ENCODE results near the gene MAGEA11. TPM values are rescaled to one million over a fixed set of nuclear protein-coding genes. Genes with fewer than 3 reads are reported as not detected.
"Not testable (repeated sequence)": the region's sequence is repeated elsewhere in the genome, so short reads cannot be mapped to it uniquely, and the experiment has no call there.

MAGEA11 gene
- total RNA-seq, 1 experiment from 2014 or later = not detected

- Histone ChIP-seq H3K9me3 (replicated peaks) (no peaks in the 10 kb centered on the region), H3K36me3 (no peaks in the 10 kb centered on the region), H3K27me3 (replicated peaks) (no peaks in the 10 kb centered on the region), H3K27ac (no peak overlapping the region), H3K4me3 (no peak overlapping the region), H3K4me1 (replicated peaks) (no peaks in the 10 kb centered on the region)
- DNase-seq (ENCODE audit: low read depth in 1 of 2, low spot score in 2 of 2) = no peak
These were observed 7.2 kb upstream of the MAGEA11 start for GRCh38 chrX:149704664-149705063.

GRCh38 chrX:149707147-149707901, 4.5 kb upstream of the MAGEA11 start:
- Histone ChIP-seq H3K27me3 (replicated peaks) (no peaks in the 10 kb centered on the region), H3K4me3 (no peak overlapping the region), H3K36me3 (no peaks in the 10 kb centered on the region), H3K4me1 (replicated peaks) (no peaks in the 10 kb centered on the region), H3K9me3 (replicated peaks) (no peaks in the 10 kb centered on the region), H3K27ac (no peak overlapping the region)
- no peak for DNase-seq (ENCODE audit: low read depth in 1 of 2, low spot score in 2 of 2)

- H3K27me3 ChIP-seq (replicated peaks) = no peaks in the 10 kb centered on the region
- DNase-seq (ENCODE audit: low read depth in 1 of 2, low spot score in 2 of 2) = no peak
- no peak overlapping the region for H3K27ac ChIP-seq
- H3K36me3 ChIP-seq = no peaks in the 10 kb centered on the region
- H3K4me1 ChIP-seq (replicated peaks) = no peaks in the 10 kb centered on the region
- no peaks in the 10 kb centered on the region for H3K9me3 ChIP-seq (replicated peaks)
- H3K4me3 ChIP-seq = no peak overlapping the region
These were observed 971 bp downstream of the MAGEA11 start for GRCh38 chrX:149712831-149713230.

GRCh38 chrX:149713279-149714050, 1.6 kb downstream of the MAGEA11 start:
- no peak overlapping the region for H3K27ac ChIP-seq
- no peaks in the 10 kb centered on the region for H3K27me3 ChIP-seq (replicated peaks)
- no peaks in the 10 kb centered on the region for H3K9me3 ChIP-seq (replicated peaks)
- no peaks in the 10 kb centered on the region for H3K36me3 ChIP-seq
- no peak overlapping the region for H3K4me3 ChIP-seq
- no peaks in the 10 kb centered on the region for H3K4me1 ChIP-seq (replicated peaks)
- no peak for DNase-seq (ENCODE audit: low read depth in 1 of 2, low spot score in 2 of 2)

- Histone ChIP-seq H3K36me3 (no peaks in the 10 kb centered on the region), H3K9me3 (replicated peaks) (no peaks in the 10 kb centered on the region), H3K27ac (no peak overlapping the region), H3K4me1 (replicated peaks) (no peaks in the 10 kb centered on the region), H3K27me3 (replicated peaks) (no peaks in the 10 kb centered on the region), H3K4me3 (no peak overlapping the region)
- DNase-seq (ENCODE audit: low read depth in 1 of 2, low spot score in 2 of 2) = no peak
These were observed 3.6 kb downstream of the MAGEA11 start for GRCh38 chrX:149715468-149715867.

- no peak overlapping the region for H3K27ac ChIP-seq
- no peaks in the 10 kb centered on the region for H3K36me3 ChIP-seq
- H3K4me3 ChIP-seq = no peak overlapping the region
- H3K4me1 ChIP-seq (replicated peaks) = no peaks in the 10 kb centered on the region
- H3K9me3 ChIP-seq (replicated peaks) = no peaks in the 10 kb centered on the region
- H3K27me3 ChIP-seq (replicated peaks) = no peaks in the 10 kb centered on the region
- DNase-seq (ENCODE audit: low read depth in 1 of 2, low spot score in 2 of 2) = no peak
These were observed 4.8 kb downstream of the MAGEA11 start for GRCh38 chrX:149716632-149717031.

GRCh38 chrX:149717803-149718202, 5.9 kb downstream of the MAGEA11 start:
- H3K4me1 ChIP-seq (replicated peaks) = no peaks in the 10 kb centered on the region
- H3K27ac ChIP-seq = no peak overlapping the region
- H3K4me3 ChIP-seq = no peak overlapping the region
- DNase-seq (ENCODE audit: low read depth in 1 of 2, low spot score in 2 of 2) = no peak
- H3K9me3 ChIP-seq (replicated peaks) = no peaks in the 10 kb centered on the region
- H3K36me3 ChIP-seq = no peaks in the 10 kb centered on the region
- no peaks in the 10 kb centered on the region for H3K27me3 ChIP-seq (replicated peaks)

GRCh38 chrX:149718757-149719156, 6.9 kb downstream of the MAGEA11 start:
- H3K4me3 ChIP-seq = no peak overlapping the region

GRCh38 chrX:149720021-149720689, 8.3 kb downstream of the MAGEA11 start:
- no peaks in the 10 kb centered on the region for H3K27me3 ChIP-seq (replicated peaks)
- H3K4me3 ChIP-seq = no peak overlapping the region
- H3K4me1 ChIP-seq (replicated peaks) = no peaks in the 10 kb centered on the region
- no peak for DNase-seq (ENCODE audit: low read depth in 1 of 2, low spot score in 2 of 2)
- H3K36me3 ChIP-seq = no peaks in the 10 kb centered on the region
- H3K9me3 ChIP-seq (replicated peaks) = no peaks in the 10 kb centered on the region
- no peak overlapping the region for H3K27ac ChIP-seq

More at GRCh38 chrX:149718757-149719156, 6.9 kb downstream of the MAGEA11 start:
- H3K27me3 ChIP-seq (replicated peaks) = no peaks in the 10 kb centered on the region
- H3K36me3 ChIP-seq = no peaks in the 10 kb centered on the region
- no peak overlapping the region for H3K27ac ChIP-seq
- no peak for DNase-seq (ENCODE audit: low read depth in 1 of 2, low spot score in 2 of 2)
- H3K9me3 ChIP-seq (replicated peaks) = no peaks in the 10 kb centered on the region
- no peaks in the 10 kb centered on the region for H3K4me1 ChIP-seq (replicated peaks)

- H3K36me3 ChIP-seq; H3K9me3 ChIP-seq (replicated peaks); DNase-seq (ENCODE audit: low read depth in 1 of 2, low spot score in 2 of 2); H3K27me3 ChIP-seq (replicated peaks); H3K4me1 ChIP-seq (replicated peaks); H3K27ac ChIP-seq; H3K4me3 ChIP-seq: not testable (repeated sequence)
These were observed 9.4 kb downstream of the MAGEA11 start for GRCh38 chrX:149721241-149721640.

- no peak overlapping the region for H3K4me3 ChIP-seq
- no peak for DNase-seq (ENCODE audit: low read depth in 1 of 2, low spot score in 2 of 2)
- H3K36me3 ChIP-seq = no peaks in the 10 kb centered on the region
- H3K4me1 ChIP-seq (replicated peaks) = no peaks in the 10 kb centered on the region
- no peaks in the 10 kb centered on the region for H3K9me3 ChIP-seq (replicated peaks)
- H3K27ac ChIP-seq = no peak overlapping the region
- no peaks in the 10 kb centered on the region for H3K27me3 ChIP-seq (replicated peaks)
These were observed 9.9 kb downstream of the MAGEA11 start for GRCh38 chrX:149721778-149722177.

- H3K36me3 ChIP-seq; H3K27me3 ChIP-seq (replicated peaks); DNase-seq (ENCODE audit: low read depth in 1 of 2, low spot score in 2 of 2); H3K4me1 ChIP-seq (replicated peaks); H3K4me3 ChIP-seq; H3K27ac ChIP-seq; H3K9me3 ChIP-seq (replicated peaks): not testable (repeated sequence)
These were observed 11.8 kb downstream of the MAGEA11 start for GRCh38 chrX:149723583-149724118.

- not testable (repeated sequence) for H3K27ac ChIP-seq; DNase-seq (ENCODE audit: low read depth in 1 of 2, low spot score in 2 of 2); H3K27me3 ChIP-seq (replicated peaks); H3K4me3 ChIP-seq; H3K9me3 ChIP-seq (replicated peaks); H3K36me3 ChIP-seq; H3K4me1 ChIP-seq (replicated peaks)
These were observed 15.4 kb downstream of the MAGEA11 start for GRCh38 chrX:149727308-149727707.

- H3K36me3 ChIP-seq; H3K4me3 ChIP-seq; H3K27me3 ChIP-seq (replicated peaks); H3K9me3 ChIP-seq (replicated peaks); DNase-seq (ENCODE audit: low read depth in 1 of 2, low spot score in 2 of 2); H3K27ac ChIP-seq; H3K4me1 ChIP-seq (replicated peaks): not testable (repeated sequence)
These were observed 30.4 kb downstream of the MAGEA11 start for GRCh38 chrX:149742269-149742668.

Measured in SJSA1 (cell line).